GM12878 (cell line): Measurements from ENCODE around the gene USF1. TPM values are rescaled to one million over a fixed set of nuclear protein-coding genes. Genes with fewer than 3 reads are reported as not detected.

Source experiments
- ATAC-seq: fragments of 200-7000 bp; cut with Tn5 transposase; 3 replicates; pipeline ENCODE4 v1.9.1; 2020; ENCODE audit warnings: mild to moderate bottlenecking, moderate library complexity
- BruUV-seq: library from RNA; stranded (reverse); fragments of 400-500 nt; replicated peaks from 2 replicates; lab custom pipeline; 2021; lab: Mats Ljungman, UMichigan
- CTCF ChIA-PET: fragments of 300-600 bp; sonication (Branson Sonifier 250); formaldehyde crosslinking; extraction: SDS; loops from one replicate; lab custom pipeline; 2021; ENCODE audit warnings: inconsistent platforms; lab: Yijun Ruan, JAX
- POLR2A ChIA-PET: fragments of 350-600 bp; formaldehyde crosslinking; extraction: SDS; loops from one replicate; lab custom pipeline; 2021; ENCODE audit warnings: inconsistent platforms; lab: Charles Lee
- RAD21 ChIA-PET: fragments of 300-600 bp; sonication (Branson Sonifier 250); formaldehyde crosslinking; loops from one replicate; lab custom pipeline; 2023; ENCODE audit warnings: antibody characterized with exemption; ENCODE audit not compliant: unreplicated experiment; lab: Charles Lee
- SMC1A ChIA-PET: fragments of 300-600 bp; sonication (Branson Sonifier 250); formaldehyde crosslinking; loops from one replicate; lab custom pipeline; 2023; ENCODE audit not compliant: unreplicated experiment, uncharacterized antibody; lab: Charles Lee
- DNase-seq: peaks from one replicate; pipeline ENCODE4 v3.0.0-alpha.2; 2011; ENCODE audit warnings: low read depth, low spot score
- FAIRE-seq: peaks from 3 replicates; lab custom pipeline; 2011; peaks lifted over from hg19 to GRCh38; lab: Jason Lieb, UNC
- H2AFZ ChIP-seq: 2 replicates; pipeline ENCODE4 v1.6.0; 2011; ENCODE audit warnings: low read depth, low read length, control low read depth; ENCODE audit not compliant: control insufficient read depth
- H3K27ac ChIP-seq: 2 replicates; pipeline ENCODE4 v1.5.1; 2011; ENCODE audit warnings: control low read depth; ENCODE audit not compliant: control insufficient read depth, insufficient read depth
- H3K27me3 ChIP-seq, 2 experiments: replicated peaks in 1 of 2; 2 replicates each; pipeline versions ENCODE4 v1.6.0 to v1.6.1; 2011; ENCODE audit warnings: low read length in 1 of 2; ENCODE audit not compliant: control insufficient read depth in 2 of 2, insufficient read depth in 2 of 2
- H3K36me3 ChIP-seq, 2 experiments: 2 replicates each; pipeline ENCODE4 v1.5.1; 2011; ENCODE audit warnings: low read length in 1 of 2; ENCODE audit not compliant: control insufficient read depth in 2 of 2, insufficient read depth in 2 of 2
- H3K4me1 ChIP-seq: 2 replicates; pipeline ENCODE4 v1.6.1; 2011; ENCODE audit warnings: mild to moderate bottlenecking, low read length, moderate library complexity, mixed read lengths; ENCODE audit not compliant: control insufficient read depth, insufficient read depth
- H3K4me2 ChIP-seq: 2 replicates; pipeline ENCODE4 v1.6.0; 2011; ENCODE audit warnings: control low read depth; ENCODE audit not compliant: control insufficient read depth, insufficient read depth
- H3K4me3 ChIP-seq: fragments of 200-600 bp; sonication (generic); 2 replicates; pipeline ENCODE4 v1.5.1; 2016
- H3K79me2 ChIP-seq: 2 replicates; pipeline ENCODE4 v1.6.0; 2011; ENCODE audit warnings: low read length; ENCODE audit not compliant: control insufficient read depth, insufficient read depth
- H3K9ac ChIP-seq: 2 replicates; pipeline ENCODE4 v1.8.0; 2011; ENCODE audit warnings: low read length, control low read depth, mixed read lengths; ENCODE audit not compliant: control insufficient read depth, insufficient read depth
- H3K9me3 ChIP-seq: replicated peaks from 3 replicates; pipeline ENCODE4 v1.5.1; 2011; ENCODE audit warnings: mild to moderate bottlenecking, low read length; ENCODE audit not compliant: control insufficient read depth, insufficient read depth
- H4K20me1 ChIP-seq: 2 replicates; pipeline ENCODE4 v1.6.0; 2011; ENCODE audit not compliant: control insufficient read depth, insufficient read depth
- EED ChIP-seq: sonication (generic); IDR thresholded peaks from 2 replicates; pipeline ENCODE4 v1.6.1; 2016; ENCODE audit warnings: antibody characterized with exemption, low read depth
- HDAC6 ChIP-seq: fragments of 200-600 bp; sonication (generic); IDR thresholded peaks from one replicate; pipeline ENCODE4 v1.8.0; 2017; ENCODE audit warnings: antibody characterized with exemption; ENCODE audit not compliant: unreplicated experiment
- IRF3 ChIP-seq: fragments of 450-650 bp; IDR thresholded peaks from 2 replicates; pipeline ENCODE4 v1.6.1; 2014; ENCODE audit warnings: mild to moderate bottlenecking
- MEF2A ChIP-seq: IDR thresholded peaks from 2 replicates; pipeline ENCODE4 v1.6.1; 2011; ENCODE audit warnings: low read depth, mild to moderate bottlenecking, low read length, moderate library complexity; ENCODE audit not compliant: insufficient read depth
- MYB ChIP-seq: fragments of 150-350 bp; IDR thresholded peaks from 2 replicates; pipeline ENCODE4 v1.6.1; 2014; ENCODE audit warnings: mild to moderate bottlenecking, low read depth, low read length, borderline replicate concordance
- NFYB ChIP-seq: IDR thresholded peaks from 2 replicates; pipeline ENCODE4 v1.6.1; 2011; ENCODE audit warnings: low read depth, mild to moderate bottlenecking, low read length, improper control_type of control experiment, moderate library complexity; ENCODE audit not compliant: insufficient read depth
- POLR2A ChIP-seq: IDR thresholded peaks from 2 replicates; pipeline ENCODE4 v1.6.1; 2011; ENCODE audit warnings: low read depth, mild to moderate bottlenecking, low read length
- RUNX3 ChIP-seq: IDR thresholded peaks from 2 replicates; pipeline ENCODE4 v1.6.1; 2012; ENCODE audit warnings: low read length, inconsistent platforms
- SP1 ChIP-seq: IDR thresholded peaks from one replicate; pipeline ENCODE4 v1.6.1; 2011; ENCODE audit warnings: low read depth, low read length
- TCF3 ChIP-seq: IDR thresholded peaks from 2 replicates; pipeline ENCODE4 v1.6.1; 2012; ENCODE audit warnings: low read depth, mild to moderate bottlenecking, low read length, borderline replicate concordance; ENCODE audit not compliant: insufficient read depth
- USF1 ChIP-seq: IDR thresholded peaks from 2 replicates; pipeline ENCODE4 v1.6.1; 2011; ENCODE audit warnings: borderline replicate concordance, low read depth, mild to moderate bottlenecking, moderate library complexity, mixed read lengths, low read length; ENCODE audit not compliant: insufficient read depth; ENCODE audit errors: extremely low read length
- YY1 ChIP-seq: IDR thresholded peaks from 2 replicates; pipeline ENCODE4 v1.6.1; 2011; ENCODE audit warnings: low read depth, mild to moderate bottlenecking, low read length
- WGBS: methylation state at CpG from one replicate; pipeline ENCODE4 v1.1.6; 2016; ENCODE audit warnings: low lambda C conversion rate; ENCODE audit not compliant: insufficient replicate concordance, insufficient coverage; ENCODE audit errors: missing lambda C conversion rate; 5-methylcytosine and 5-hydroxymethylcytosine counted together
- in situ Hi-C: fragments of 300-500 bp; cut with MboI; formaldehyde crosslinking; loops from 9 replicates; pipeline ENCODE4 v1.14.3; 2018; ENCODE audit warnings: mixed read lengths
- intact Hi-C: fragments of 100-400 bp; cut with micrococcal nuclease; formaldehyde crosslinking; loops from one replicate; pipeline ENCODE4 v1.14.2; 2022; ENCODE audit not compliant: unreplicated experiment
- polyA plus RNA-seq, 11 experiments: library from polyadenylated mRNA; depleted of rRNA in 4 of 11; unstranded in 6 of 11; stranded (reverse) in 5 of 11; fragments of >200 nt; fragmentation: Nextera tagmentation in 4 of 11; fragmentation: Illumina TruSeq in 1 of 11; extraction: Ambion mirVana in 4 of 11; extraction: Trizol in 1 of 11; gene quantifications; 1 replicate in 1 of 11; 2 replicates in 10 of 11; pipeline versions ENCODE4 v1.2.1 to v1.2.3, GENCODE V29; 2011 to 2016; ENCODE audit warnings: inconsistent platforms in 2 of 11, missing spikeins in 2 of 11, low read depth in 1 of 11
- total RNA-seq, 4 experiments: library from RNA; depleted of rRNA in 3 of 4; stranded (reverse); fragments of >200 nt in 3 of 4; fragmentation: Illumina TruSeq in 1 of 4; extraction: Trizol in 1 of 4; gene quantifications; 2 replicates each; pipeline versions ENCODE4 v1.2.1 to v1.2.3, GENCODE V29; 2013 to 2021

The USF1 gene
- total and polyA plus RNA-seq, 10 of the 15 experiments (the other 5 are each of a cell fraction or from before 2014, with no cell fraction given) = 9.4 to 92.1 (median 53.5) TPM

DNA sequence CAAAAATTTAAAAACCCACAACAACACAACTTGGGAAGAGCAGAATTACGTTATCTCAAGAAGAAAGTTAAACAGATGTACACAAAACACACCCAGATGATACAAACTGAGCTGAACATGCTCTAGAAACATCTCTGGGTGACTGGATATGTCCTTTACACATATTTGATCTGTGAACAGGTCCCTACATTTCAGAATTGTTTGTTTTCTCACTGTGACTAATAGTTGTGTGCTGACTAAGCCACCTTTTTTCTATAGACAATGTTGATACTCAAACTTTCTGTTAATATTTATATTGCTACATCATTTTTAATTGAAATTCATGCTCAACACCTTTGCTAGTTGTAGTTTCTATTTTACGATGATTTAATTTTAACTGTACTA, 23.8 kb downstream of the USF1 start:
- H3K79me2 ChIP-seq = peaks cover 34% of the 10 kb centered on the region
- CTCF ChIA-PET = interaction anchor here (1.3 to 3.4 kb wide), 7 partner anchors 9 to 75 kb away, joined by 3 to 18 read pairs (median 8); partner anchors contain the start of genes ARHGAP30 and TSTD1
- intact Hi-C loops (no loop called here), in situ Hi-C loops (no loop called here)
- H3K9ac ChIP-seq = no peak overlapping the region; the same call in 1 of the 2 replicates
- DNase-seq (no peak), ATAC-seq (no peak), FAIRE-seq (no peak)
- no peaks in the 10 kb centered on the region for H3K27me3 ChIP-seq
- no peaks in the 10 kb centered on the region for H4K20me1 ChIP-seq
- H3K4me2 ChIP-seq = peak overlapping the region; percentile 88
- H3K9me3 ChIP-seq = no peaks in the 10 kb centered on the region; the same call in 1 of the 3 replicates
- BruUV-seq = no TSS peak
- POLR2A ChIA-PET = interaction anchor here (1.3 to 2.9 kb wide), 7 partner anchors 8 to 48 kb away, joined by 7 to 36 read pairs (median 12); partner anchors contain the start of genes ARHGAP30, TSTD1 and USF1
- RAD21 ChIA-PET = interaction anchor here (1.1 to 4.4 kb wide), 6 partner anchors 10 to 254 kb away, joined by 3 to 40 read pairs (median 14); partner anchors contain the start of genes ARHGAP30, TSTD1 and USF1
- no peak for TF ChIP-seq MEF2A
- SMC1A ChIA-PET = interaction anchor here (0.7 to 4.2 kb wide), 12 partner anchors 9 to 75 kb away, joined by 3 to 23 read pairs (median 7); partner anchors contain the start of genes ARHGAP30, KLHDC9, TSTD1 and USF1
- 50% methylated on average over 2 of the region's 2 CpGs for WGBS
- peaks cover 19% of the 10 kb centered on the region for H3K4me1 ChIP-seq
- H3K36me3 ChIP-seq = no peaks in the 10 kb centered on the region
- H3K4me3 ChIP-seq = peak overlapping the region; percentile 75; the same call in 1 of the 2 replicates
- no peak overlapping the region for H2AFZ ChIP-seq
- H3K27ac ChIP-seq = no peak overlapping the region

DNA sequence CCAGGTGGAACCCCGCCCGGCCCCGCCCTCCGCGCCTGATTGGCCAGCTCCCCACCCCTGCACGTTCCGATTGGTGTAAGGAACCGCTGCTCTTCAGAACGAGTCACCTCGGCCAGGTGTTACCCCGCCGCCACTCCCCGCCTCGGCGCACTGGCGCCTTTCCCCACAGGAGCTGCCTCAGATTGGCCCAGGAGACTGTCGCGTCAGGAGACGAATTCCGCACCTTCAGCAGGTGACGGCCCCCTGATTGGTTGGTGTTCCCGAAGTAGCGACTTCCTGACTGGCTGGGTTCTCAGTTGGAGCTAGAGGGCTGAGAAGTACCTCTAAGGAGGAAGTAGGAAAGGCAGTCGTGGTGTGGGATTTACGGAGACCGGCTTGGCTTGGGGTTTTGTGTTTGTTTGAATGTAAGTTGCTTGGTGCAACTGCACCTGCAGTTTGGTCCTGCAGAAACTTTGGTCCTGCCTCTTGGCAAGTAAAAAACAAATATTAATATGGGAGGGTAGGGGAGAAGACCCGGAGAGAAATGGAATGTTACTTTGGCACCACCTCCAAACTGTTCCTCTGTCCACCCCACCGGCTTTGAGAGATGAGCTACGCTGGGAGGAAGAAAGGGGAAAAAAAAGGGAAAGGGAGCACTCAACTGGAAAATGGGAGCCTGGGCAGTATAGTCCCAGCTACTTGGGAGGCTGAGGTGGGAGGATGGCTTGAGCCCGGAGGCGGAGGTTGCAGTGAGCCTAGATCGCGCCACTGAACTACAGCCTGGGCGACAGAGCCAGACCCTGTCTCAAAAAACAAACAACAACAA, 24.4 kb downstream of the USF1 start:
- H3K27ac ChIP-seq = peak overlapping the region; percentile 33
- TF ChIP-seq MYB (0 out of 2 replicates have a peak, but pooled peaks have one; percentile 23), SP1 (peak; percentile 90), EED (peak; percentile 64), HDAC6 (no peak), NFYB (peak; percentile 97), IRF3 (peak; percentile 17; the same call in 1 of the 2 replicates), POLR2A (peak; percentile 69; the same call in 1 of the 2 replicates), USF1 (no peak), TCF3 (0 out of 2 replicates have a peak, but pooled peaks have one; percentile 76), YY1 (no peak), RUNX3 (0 out of 2 replicates have a peak, but pooled peaks have one; percentile 11)

More for the DNA sequence above, 24.4 kb downstream of the USF1 start:
- Histone ChIP-seq H3K4me3 (peak overlapping the region; percentile 75), H2AFZ (peak overlapping the region; percentile 83), H3K36me3 (no peaks in the 10 kb centered on the region), H3K4me1 (peaks cover 19% of the 10 kb centered on the region), H3K9me3 (no peaks in the 10 kb centered on the region; the same call in 1 of the 3 replicates), H3K9ac (peak overlapping the region; percentile 68), H4K20me1 (no peaks in the 10 kb centered on the region), H3K79me2 (peaks cover 34% of the 10 kb centered on the region), H3K4me2 (peak overlapping the region; percentile 88), H3K27me3 (no peaks in the 10 kb centered on the region)
- FAIRE-seq (peak; percentile 59), ATAC-seq (peak; percentile 96), DNase-seq (peak; percentile 66)
- SMC1A ChIA-PET = interaction anchor here (0.5 to 4.2 kb wide), 19 partner anchors 9 to 115 kb away, joined by 3 to 23 read pairs (median 4); partner anchors contain the start of genes ARHGAP30, KLHDC9, TSTD1 and USF1
- intact Hi-C loops = no loop called here
- CTCF ChIA-PET = interaction anchor here (0.6 to 3.4 kb wide), 16 partner anchors 10 to 376 kb away, joined by 3 to 18 read pairs (median 6); partner anchors contain the start of genes ARHGAP30, ITLN2, TSTD1 and USF1
- BruUV-seq = TSS peak; percentile 72
- in situ Hi-C loops = no loop called here
- POLR2A ChIA-PET = interaction anchor here (0.6 to 2.9 kb wide), 17 partner anchors 8 to 134 kb away, joined by 3 to 36 read pairs (median 7); partner anchors contain the start of genes ARHGAP30, TSTD1 and USF1
- WGBS = 23% methylated on average over 32 of the region's 34 CpGs
- RAD21 ChIA-PET = interaction anchor here (0.6 to 4.4 kb wide), 14 partner anchors 11 to 253 kb away, joined by 3 to 40 read pairs (median 4); partner anchors contain the start of genes ARHGAP30, CD244, ITLN2 and KLHDC9
